ENCODE measurements around the gene MINDY2.
A peak's percentile ranks its signal among the peaks of the same experiment; 100 is the strongest.
"Not testable (repeated sequence)": the region's sequence is repeated elsewhere in the genome, so short reads cannot be mapped to it uniquely, and the experiment has no call there.

MINDY2 gene

DNA sequence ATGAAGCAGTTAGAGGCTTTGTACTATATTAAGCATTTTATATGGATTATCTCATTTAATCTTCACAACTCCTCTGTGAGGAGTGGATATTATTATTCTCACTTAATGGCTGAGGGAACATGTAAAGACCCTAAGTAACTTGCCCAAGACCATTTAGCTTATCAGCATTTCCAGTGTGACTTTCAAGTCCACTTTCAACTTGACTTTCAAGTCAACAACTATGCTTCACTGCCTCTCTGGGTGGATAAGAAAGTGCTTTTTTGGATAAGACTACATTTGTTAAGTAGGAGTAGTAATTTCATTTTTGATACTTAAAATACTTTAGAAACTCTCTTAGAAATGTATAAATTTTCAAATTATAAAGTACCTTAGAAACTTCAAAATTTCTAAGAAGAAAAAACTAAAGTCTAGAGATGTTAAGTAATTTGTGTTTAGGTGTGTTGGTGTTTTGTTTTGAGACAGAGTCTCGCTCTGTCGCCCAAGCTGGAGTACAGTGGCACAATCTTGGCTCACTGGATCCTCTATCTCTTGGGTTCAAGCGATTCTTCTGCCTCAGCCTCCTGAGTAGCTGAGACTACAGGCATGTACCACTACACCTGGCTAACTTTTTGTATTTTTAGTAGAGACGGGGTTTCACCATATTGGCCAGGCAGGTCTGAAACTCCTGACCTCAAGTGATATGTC is 71.8 kb downstream of the MINDY2 start:
- DNase-seq (ENCODE audit: insufficient read length), result no peak
- TF ChIP-seq POLR2AphosphoS5 (IDR thresholded peaks at IDR 0.05; ENCODE audit: low read depth, low read length), result no peak
- TF ChIP-seq TAF1 (IDR thresholded peaks at IDR 0.05; ENCODE audit: borderline replicate concordance, low read depth, low read length), result no peak
- no peak for TF ChIP-seq POLR2A (IDR thresholded peaks at IDR 0.05; ENCODE audit: low read depth, low read length)
- FAIRE-seq, result peak; percentile 90

DNA sequence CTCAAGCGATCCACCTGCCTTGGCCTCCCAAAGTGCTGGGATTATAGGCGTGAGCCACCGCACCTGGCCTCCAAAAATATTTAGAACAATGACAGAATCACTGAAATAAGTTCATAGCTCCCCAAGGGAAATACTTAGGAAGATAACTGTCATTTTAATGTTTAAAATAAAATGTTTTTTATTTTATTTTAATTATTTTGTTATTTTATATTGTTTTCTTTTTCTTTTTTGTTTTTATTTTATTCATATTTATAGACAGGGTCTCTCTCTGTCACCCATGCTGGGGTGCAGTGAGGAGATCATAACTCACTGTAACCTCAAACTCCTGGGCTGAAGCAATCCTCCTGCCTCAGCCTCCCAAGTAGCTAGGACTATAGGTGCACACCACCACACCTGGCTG is 80.1 kb downstream of the MINDY2 start:
- not testable (repeated sequence) for DNase-seq (ENCODE audit: insufficient read length); FAIRE-seq

GRCh38 chr15:58852347-58852746 is 81.2 kb downstream of the MINDY2 start:
- FAIRE-seq (peak; percentile 27), DNase-seq (ENCODE audit: insufficient read length) (no peak)
- TF ChIP-seq POLR2AphosphoS5 (IDR thresholded peaks at IDR 0.05; ENCODE audit: low read depth, low read length) (no peak), TAF1 (IDR thresholded peaks at IDR 0.05; ENCODE audit: borderline replicate concordance, low read depth, low read length) (no peak), POLR2A (IDR thresholded peaks at IDR 0.05; ENCODE audit: low read depth, low read length) (no peak)

- no peak for TF ChIP-seq POLR2AphosphoS5 (IDR thresholded peaks at IDR 0.05; ENCODE audit: low read depth, low read length)
- TF ChIP-seq TAF1 (IDR thresholded peaks at IDR 0.05; ENCODE audit: borderline replicate concordance, low read depth, low read length), result no peak
- TF ChIP-seq POLR2A (IDR thresholded peaks at IDR 0.05; ENCODE audit: low read depth, low read length), result no peak
- no peak for FAIRE-seq
These were observed 83.5 kb downstream of the MINDY2 start for GRCh38 chr15:58854593-58854992.

GRCh38 chr15:58856086-58856485 is 85.0 kb downstream of the MINDY2 start:
- no peak for DNase-seq (ENCODE audit: insufficient read length)
- TF ChIP-seq POLR2A (IDR thresholded peaks at IDR 0.05; ENCODE audit: low read depth, low read length) (no peak), TAF1 (IDR thresholded peaks at IDR 0.05; ENCODE audit: borderline replicate concordance, low read depth, low read length) (no peak), POLR2AphosphoS5 (IDR thresholded peaks at IDR 0.05; ENCODE audit: low read depth, low read length) (no peak)
- no peak for FAIRE-seq

More at GRCh38 chr15:58854593-58854992, 83.5 kb downstream of the MINDY2 start:
- DNase-seq (ENCODE audit: insufficient read length), result no peak

GRCh38 chr15:58856621-58857020 is 85.5 kb downstream of the MINDY2 start:
- not testable (repeated sequence) for FAIRE-seq

DNA sequence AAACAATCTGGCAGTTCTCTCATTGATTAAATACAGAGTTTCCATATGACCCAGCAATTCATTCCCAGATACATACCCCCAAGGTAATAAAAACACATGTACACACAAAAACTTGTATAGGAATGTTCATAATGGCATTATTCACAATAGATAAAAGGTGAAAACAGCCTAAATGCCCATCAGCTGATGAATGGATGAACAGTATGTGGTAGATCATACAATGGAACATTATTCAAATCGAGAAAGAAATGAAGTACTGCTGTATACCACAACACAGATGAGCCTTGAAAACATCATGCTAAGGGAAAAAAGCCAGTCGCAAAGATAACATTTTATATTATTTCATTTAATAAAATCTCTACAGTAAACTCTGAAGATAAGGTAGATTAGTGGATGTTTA is 91.2 kb downstream of the MINDY2 start:
- TF ChIP-seq TAF1 (IDR thresholded peaks at IDR 0.05; ENCODE audit: borderline replicate concordance, low read depth, low read length) (no peak), POLR2A (IDR thresholded peaks at IDR 0.05; ENCODE audit: low read depth, low read length) (no peak), POLR2AphosphoS5 (IDR thresholded peaks at IDR 0.05; ENCODE audit: low read depth, low read length) (no peak)
- no peak for DNase-seq (ENCODE audit: insufficient read length)
- no peak for FAIRE-seq

More at GRCh38 chr15:58856621-58857020, 85.5 kb downstream of the MINDY2 start:
- not testable (repeated sequence) for DNase-seq (ENCODE audit: insufficient read length)

GRCh38 chr15:58864602-58865424 is 93.7 kb downstream of the MINDY2 start:
- DNase-seq (ENCODE audit: insufficient read length) (no peak), FAIRE-seq (no peak)

GRCh38 chr15:58865425-58865880 is 94.4 kb downstream of the MINDY2 start:
- no peak for DNase-seq (ENCODE audit: insufficient read length)
- no peak for FAIRE-seq
- no peak for TF ChIP-seq TAF1 (IDR thresholded peaks at IDR 0.05; ENCODE audit: borderline replicate concordance, low read depth, low read length)
- no peak for TF ChIP-seq POLR2AphosphoS5 (IDR thresholded peaks at IDR 0.05; ENCODE audit: low read depth, low read length)
- TF ChIP-seq POLR2A (IDR thresholded peaks at IDR 0.05; ENCODE audit: low read depth, low read length), result no peak

More at GRCh38 chr15:58864602-58865424, 93.7 kb downstream of the MINDY2 start:
- no peak for TF ChIP-seq TAF1 (IDR thresholded peaks at IDR 0.05; ENCODE audit: borderline replicate concordance, low read depth, low read length)
- no peak for TF ChIP-seq POLR2AphosphoS5 (IDR thresholded peaks at IDR 0.05; ENCODE audit: low read depth, low read length)
- TF ChIP-seq POLR2A (IDR thresholded peaks at IDR 0.05; ENCODE audit: low read depth, low read length), result no peak

GRCh38 chr15:58867926-58868325 is 96.8 kb downstream of the MINDY2 start:
- DNase-seq (ENCODE audit: insufficient read length) (no peak), FAIRE-seq (no peak)
- TF ChIP-seq POLR2AphosphoS5 (IDR thresholded peaks at IDR 0.05; ENCODE audit: low read depth, low read length) (no peak), POLR2A (IDR thresholded peaks at IDR 0.05; ENCODE audit: low read depth, low read length) (no peak), TAF1 (IDR thresholded peaks at IDR 0.05; ENCODE audit: borderline replicate concordance, low read depth, low read length) (no peak)

- DNase-seq (ENCODE audit: insufficient read length) (no peak), FAIRE-seq (no peak)
- no peak for TF ChIP-seq POLR2A (IDR thresholded peaks at IDR 0.05; ENCODE audit: low read depth, low read length)
- TF ChIP-seq POLR2AphosphoS5 (IDR thresholded peaks at IDR 0.05; ENCODE audit: low read depth, low read length), result no peak
- no peak for TF ChIP-seq TAF1 (IDR thresholded peaks at IDR 0.05; ENCODE audit: borderline replicate concordance, low read depth, low read length)
These were observed 99.3 kb downstream of the MINDY2 start for GRCh38 chr15:58870451-58870850.

GRCh38 chr15:58873267-58873666 is 102.2 kb downstream of the MINDY2 start:
- DNase-seq (ENCODE audit: insufficient read length), result no peak
- FAIRE-seq, result no peak
- TF ChIP-seq POLR2AphosphoS5 (IDR thresholded peaks at IDR 0.05; ENCODE audit: low read depth, low read length) (no peak), TAF1 (IDR thresholded peaks at IDR 0.05; ENCODE audit: borderline replicate concordance, low read depth, low read length) (no peak)
